Stimulated activated CD4-positive, alpha-beta T cell treated with anti-CD3 and anti-CD28 coated beads, Interleukin-1b, Interleukin-23, amount 100 ng/mL, for 24 hours (primary cell): ENCODE results near the gene DIAPH3.

Experiments
- DNase-seq, 4 experiments: peaks; one replicate each; pipeline ENCODE4 v3.0.0-alpha.2; 2020; ENCODE audit warnings: low read depth in 4 of 4, low spot score in 1 of 4

The DIAPH3 gene

GRCh38 chr13:59962343-59962742 is 201.4 kb downstream of the DIAPH3 start:
- DNase-seq, result no peak

DNA sequence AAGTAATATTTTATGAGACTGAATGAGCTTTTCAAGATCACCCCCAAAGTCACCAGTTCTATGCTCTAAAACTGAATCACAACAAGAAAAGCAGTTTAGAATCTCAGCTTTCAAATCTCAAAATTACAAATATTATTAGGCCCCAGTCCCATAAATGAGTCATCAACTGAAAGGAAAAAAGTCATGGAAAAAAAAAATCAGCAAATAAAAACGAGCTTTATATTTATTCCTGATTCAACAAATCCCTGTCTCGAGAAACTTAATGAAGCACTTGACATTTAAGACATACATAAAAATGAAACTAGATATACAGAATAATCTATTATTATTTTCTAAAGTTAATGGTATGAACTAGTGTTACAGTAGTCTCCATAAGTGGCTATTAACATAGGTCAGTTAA is 203.0 kb downstream of the DIAPH3 start:
- no peak for DNase-seq

DNA sequence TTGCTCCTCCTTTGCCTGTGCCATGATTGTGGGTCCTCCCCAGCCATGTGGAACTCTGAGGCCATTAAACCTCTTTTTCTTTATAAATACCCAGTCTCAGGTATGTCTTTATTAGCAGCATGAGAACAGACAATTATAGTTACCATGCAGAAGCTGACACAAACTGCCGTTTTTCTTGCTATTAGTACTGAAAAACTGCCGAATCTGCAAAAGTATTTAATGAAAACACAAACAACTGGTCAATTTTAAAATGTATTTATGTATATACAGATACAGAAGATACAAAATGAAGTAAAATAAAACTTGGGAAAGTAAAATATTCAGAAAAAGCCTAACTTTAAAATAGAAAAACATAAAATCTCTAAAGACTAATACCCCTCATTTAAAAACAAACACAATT is 206.3 kb downstream of the DIAPH3 start:
- DNase-seq, result no peak

- no peak for DNase-seq
These were observed 209.1 kb downstream of the DIAPH3 start for GRCh38 chr13:59954601-59955000.

DNA sequence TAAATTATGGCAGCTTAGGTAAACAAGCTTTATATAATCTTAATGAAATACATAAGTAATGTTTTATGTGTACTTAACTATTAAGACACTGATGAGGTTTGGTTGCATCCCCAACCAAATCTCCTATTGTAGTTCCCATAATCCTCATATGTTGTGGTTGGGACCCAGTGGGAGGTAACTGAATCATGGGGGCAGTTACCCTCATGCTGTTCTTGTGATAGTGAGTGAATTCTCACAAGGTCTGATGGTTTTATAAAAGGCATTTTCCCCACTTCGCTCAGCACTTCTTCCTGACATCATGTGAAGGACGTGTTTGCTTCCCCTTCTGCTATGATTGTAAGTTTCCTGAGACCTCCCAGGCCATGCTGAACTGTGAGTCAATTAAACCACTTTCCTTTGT is 212.7 kb downstream of the DIAPH3 start:
- no peak for DNase-seq

DNA sequence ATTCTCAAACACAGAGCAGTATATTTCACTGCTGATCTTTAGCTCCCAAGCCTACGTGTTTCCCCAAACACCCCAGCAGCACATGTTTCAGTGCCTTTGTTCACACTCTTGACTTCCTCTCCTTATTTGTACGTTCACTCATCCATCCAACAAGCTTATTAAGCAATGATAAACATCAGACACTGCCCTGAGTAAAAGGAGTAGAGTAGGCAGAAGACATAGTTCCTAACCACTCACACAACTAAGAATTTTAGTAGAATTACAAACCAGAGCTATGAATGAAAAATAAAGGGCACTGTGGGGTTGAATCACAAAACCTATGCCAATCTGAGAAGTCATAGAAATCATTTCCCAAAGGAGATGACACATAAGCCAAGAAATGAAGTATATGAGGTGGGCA is 213.5 kb downstream of the DIAPH3 start:
- DNase-seq, result no peak

GRCh38 chr13:59948686-59949085 is 215.0 kb downstream of the DIAPH3 start:
- DNase-seq, result no peak

GRCh38 chr13:59946944-59947343 is 216.8 kb downstream of the DIAPH3 start:
- DNase-seq, result no peak

DNA sequence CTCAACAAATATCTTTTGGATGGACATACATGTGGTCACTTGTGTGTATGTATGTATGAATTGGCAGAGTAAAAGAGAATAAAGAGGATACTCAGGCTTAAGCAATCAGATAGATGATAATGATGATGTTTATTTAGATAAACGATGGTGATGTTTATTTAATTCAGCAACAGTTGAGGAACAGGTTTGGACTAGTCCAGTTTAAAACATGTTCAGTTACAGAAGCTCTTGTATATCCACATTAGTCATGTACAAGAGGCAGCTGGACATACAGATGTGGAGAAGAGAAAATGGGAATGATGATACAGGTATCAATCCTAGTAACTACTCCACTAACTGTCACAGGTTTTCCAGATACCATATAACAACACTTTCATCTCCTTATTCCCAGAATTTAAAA is 232.1 kb downstream of the DIAPH3 start:
- DNase-seq, result no peak

GRCh38 chr13:59924256-59924655 is 239.5 kb downstream of the DIAPH3 start:
- DNase-seq, result no peak

GRCh38 chr13:59915252-59915651 is 248.5 kb downstream of the DIAPH3 start:
- DNase-seq, result no peak

- DNase-seq, result no peak
These were observed 249.2 kb downstream of the DIAPH3 start for GRCh38 chr13:59914556-59914955.

DNA sequence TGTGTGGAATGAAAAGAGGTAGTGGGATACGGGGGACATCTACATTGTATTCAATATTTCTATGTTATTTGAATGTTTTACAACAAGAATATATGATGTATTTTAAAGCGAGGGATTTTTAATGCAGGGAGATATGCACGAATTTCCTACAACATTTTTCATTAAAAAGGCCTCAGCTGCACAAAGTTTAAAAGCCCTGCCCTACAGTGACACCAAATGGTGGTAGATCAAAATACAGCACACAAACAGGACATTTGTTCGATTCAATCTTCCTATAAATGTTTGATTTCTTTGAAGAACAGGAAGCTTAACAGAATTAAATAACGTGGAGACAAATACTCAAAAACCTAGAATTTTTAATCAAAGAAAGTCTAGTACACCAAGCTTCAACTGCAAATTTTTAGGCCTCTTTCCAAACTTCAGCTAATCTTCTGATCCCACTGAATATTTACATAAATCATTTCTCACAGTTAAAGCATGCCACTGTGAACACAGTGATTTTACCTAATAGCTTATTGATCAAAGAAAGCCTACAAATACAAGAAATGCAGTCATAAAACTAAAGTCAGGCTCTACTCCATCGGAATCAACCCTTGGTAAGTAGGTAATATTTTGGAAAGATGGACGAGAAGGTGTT is 257.2 kb downstream of the DIAPH3 start:
- no peak for DNase-seq

- no peak for DNase-seq
These were observed 262.5 kb downstream of the DIAPH3 start for GRCh38 chr13:59901191-59901590.

DNA sequence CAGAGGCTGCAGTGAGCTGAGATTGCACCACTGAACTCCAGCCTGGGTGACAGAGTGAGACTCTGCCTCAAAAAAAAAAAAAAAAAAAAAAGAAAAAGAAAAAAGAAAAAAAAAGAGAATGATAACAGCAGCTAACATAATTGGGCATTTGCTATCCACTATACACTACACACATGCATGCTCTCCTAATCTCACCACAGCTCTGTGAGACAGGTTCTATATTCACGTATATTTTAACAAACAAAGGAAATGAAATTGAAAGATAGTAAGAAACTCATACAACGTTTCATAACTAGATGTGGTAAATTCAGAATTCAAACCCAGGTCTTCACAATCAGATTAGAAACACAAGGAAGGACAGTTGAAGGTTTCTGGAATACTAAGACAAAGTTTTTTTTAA is 265.7 kb downstream of the DIAPH3 start:
- no peak for DNase-seq

DNA sequence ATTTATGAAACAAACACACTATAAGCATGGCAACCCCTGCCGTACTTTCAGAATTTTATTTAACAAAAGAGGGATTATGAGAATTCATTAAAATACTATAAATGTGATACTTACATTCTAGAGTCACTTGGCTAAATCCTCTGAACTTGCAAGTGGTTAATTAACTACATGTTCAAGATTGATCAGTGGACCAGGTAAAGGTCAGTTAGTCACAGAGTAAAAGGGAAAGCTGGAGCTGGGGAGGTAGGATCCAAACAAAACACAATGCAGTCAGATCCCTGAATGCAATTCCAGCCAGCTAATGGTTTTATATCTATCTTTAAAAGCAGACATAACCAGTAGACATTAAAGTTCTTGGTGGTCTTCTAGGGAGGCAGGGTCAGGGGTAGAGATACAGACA is 270.5 kb downstream of the DIAPH3 start:
- DNase-seq, result no peak

DNA sequence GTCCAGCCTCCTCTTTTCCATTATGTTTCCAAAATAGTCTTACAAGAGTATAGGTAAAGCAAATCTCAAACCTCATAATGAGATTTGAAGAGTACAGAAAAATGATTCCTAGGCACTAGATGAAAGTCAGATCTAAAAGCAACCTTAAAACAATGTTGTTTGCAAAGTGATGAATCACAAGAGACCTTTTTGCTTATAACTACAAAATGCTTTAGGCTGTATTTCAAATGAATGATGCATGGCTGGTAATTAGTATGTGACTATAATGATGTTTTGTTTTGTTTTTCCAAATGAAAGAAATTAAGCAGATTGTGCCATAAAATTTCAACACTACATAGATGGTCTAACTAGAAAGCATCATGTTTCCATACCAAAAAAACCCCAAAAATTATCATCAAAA is 272.7 kb downstream of the DIAPH3 start:
- no peak for DNase-seq

GRCh38 chr13:59890054-59890453 is 273.7 kb downstream of the DIAPH3 start:
- DNase-seq, result no peak

GRCh38 chr13:59888408-59888807 is 275.3 kb downstream of the DIAPH3 start:
- DNase-seq, result no peak

GRCh38 chr13:59885076-59885475 is 278.7 kb downstream of the DIAPH3 start:
- no peak for DNase-seq

GRCh38 chr13:59883885-59884284 is 279.8 kb downstream of the DIAPH3 start:
- no peak for DNase-seq

- no peak for DNase-seq
These were observed 283.3 kb downstream of the DIAPH3 start for GRCh38 chr13:59880468-59880867.

GRCh38 chr13:59879281-59879680 is 284.4 kb downstream of the DIAPH3 start:
- no peak for DNase-seq

GRCh38 chr13:59877933-59878332 is 285.8 kb downstream of the DIAPH3 start:
- no peak for DNase-seq
